Skeletal muscle tissue (tissue), 4 donors: ENCODE data around the gene STAG1. TPM values are rescaled to one million over a fixed set of nuclear protein-coding genes. Genes with fewer than 3 reads are reported as not detected.
"Not testable (repeated sequence)": the region's sequence is repeated elsewhere in the genome, so short reads cannot be mapped to it uniquely, and the experiment has no call there.

ENCODE experiments used
- H3K27ac ChIP-seq: one replicate; pipeline ENCODE4 v1.7.0; 2013; ENCODE audit warnings: mild to moderate bottlenecking, low read depth, low read length, inconsistent platforms
- H3K27me3 ChIP-seq, 3 donors: one replicate each; pipeline ENCODE4 v1.7.0; 2013; ENCODE audit warnings: low read length in 3 of 3; ENCODE audit not compliant: control insufficient read depth in 3 of 3, insufficient read depth in 3 of 3
- H3K36me3 ChIP-seq, 3 donors: one replicate each; pipeline ENCODE4 v1.7.0; 2013; ENCODE audit warnings: low read length in 3 of 3; ENCODE audit not compliant: control insufficient read depth in 3 of 3, insufficient read depth in 3 of 3
- H3K4me1 ChIP-seq, 3 donors: one replicate each; pipeline ENCODE4 v1.7.0; 2013; ENCODE audit warnings: low read length in 3 of 3, mild to moderate bottlenecking in 3 of 3; ENCODE audit not compliant: control insufficient read depth in 3 of 3, insufficient read depth in 3 of 3
- H3K4me3 ChIP-seq, 3 donors: one replicate each; pipeline ENCODE4 v1.7.0; 2013; ENCODE audit warnings: low read length in 3 of 3
- H3K9ac ChIP-seq, 3 donors: one replicate each; pipeline ENCODE4 v1.7.0; 2013; ENCODE audit warnings: low read length in 3 of 3, mild to moderate bottlenecking in 3 of 3, moderate library complexity in 2 of 3, low read depth in 1 of 3
- H3K9me3 ChIP-seq, 3 donors: one replicate each; pipeline ENCODE4 v1.7.0; 2013; ENCODE audit warnings: low read length in 3 of 3; ENCODE audit not compliant: control insufficient read depth in 3 of 3
- total RNA-seq: library from RNA; depleted of rRNA; stranded (reverse); fragments of >200 nt; gene quantifications from one replicate; pipeline ENCODE4 v1.2.3, GENCODE V29; 2014
- donor health status: Osteomylitis.

The STAG1 gene
- total RNA-seq, 1 donor from 2014 or later = 68.4 TPM

DNA sequence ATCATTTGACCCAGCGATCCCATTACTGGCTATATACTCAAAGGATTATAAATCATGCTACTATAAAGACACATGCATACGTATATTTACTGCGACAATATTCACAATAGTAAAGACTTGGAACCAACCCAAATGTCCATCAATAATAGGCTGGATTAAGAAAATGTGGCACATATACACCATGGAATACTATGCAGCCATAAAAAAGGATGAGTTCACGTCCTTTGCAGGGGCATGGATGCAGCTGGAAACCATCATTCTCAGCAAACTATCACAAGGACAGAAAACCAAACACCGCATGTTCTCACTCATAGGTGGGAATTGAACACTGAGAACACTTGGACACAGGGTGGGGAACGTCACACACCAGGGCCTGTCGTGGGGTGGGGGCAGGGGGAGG, 237.6 kb downstream of the STAG1 start:
- not testable (repeated sequence) for H3K36me3 ChIP-seq, H3K27ac ChIP-seq, H3K27me3 ChIP-seq, H3K9me3 ChIP-seq, H3K9ac ChIP-seq, H3K4me3 ChIP-seq, H3K4me1 ChIP-seq

DNA sequence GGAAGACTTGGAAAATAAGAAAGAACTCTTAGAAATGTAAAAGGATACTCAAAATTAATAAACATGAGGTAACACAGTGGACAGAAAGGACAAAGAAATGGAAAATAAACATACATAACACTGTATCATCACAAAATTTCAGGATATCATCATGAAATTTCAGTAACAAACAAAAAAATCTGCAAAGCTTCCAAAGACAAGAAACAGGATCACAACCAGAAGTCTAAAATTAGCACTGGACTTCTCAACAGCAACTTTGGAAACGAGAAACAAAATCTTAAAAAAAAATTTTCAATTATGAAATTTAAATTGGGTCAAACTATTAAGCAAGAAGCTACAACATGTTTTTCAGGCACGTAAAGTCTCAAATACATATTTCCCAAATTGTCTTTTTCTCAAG, 238.8 kb downstream of the STAG1 start:
- Histone ChIP-seq H3K9ac (no peak overlapping the region), H3K27ac (no peak overlapping the region), H3K4me1 (no peaks in the 10 kb centered on the region), H3K4me3 (no peak overlapping the region), H3K9me3 (no peaks in the 10 kb centered on the region), H3K27me3 (no peaks in the 10 kb centered on the region), H3K36me3 (no peaks in the 10 kb centered on the region)

DNA sequence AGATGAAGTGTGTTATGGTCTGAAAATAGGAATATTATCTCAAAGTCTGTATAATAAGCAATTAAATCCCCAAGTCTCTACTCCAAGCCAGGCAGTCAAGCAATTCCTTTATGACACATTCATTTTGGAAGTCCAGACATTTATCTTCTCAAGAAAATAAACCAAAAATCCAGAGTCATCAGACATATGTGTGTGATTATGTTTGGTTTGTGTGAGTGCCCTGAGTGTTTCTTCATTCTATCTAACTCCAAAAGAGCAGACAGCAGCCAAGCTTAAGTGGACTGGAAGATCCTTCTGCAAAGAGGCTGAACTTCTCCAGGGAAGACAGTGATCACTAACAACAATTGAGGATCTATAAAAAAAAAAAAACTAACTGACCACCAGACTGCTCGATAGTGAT, 239.8 kb downstream of the STAG1 start:
- no peak overlapping the region for H3K27ac ChIP-seq
- H3K9ac ChIP-seq = no peak overlapping the region
- no peaks in the 10 kb centered on the region for H3K27me3 ChIP-seq
- no peaks in the 10 kb centered on the region for H3K4me1 ChIP-seq
- no peaks in the 10 kb centered on the region for H3K9me3 ChIP-seq
- H3K36me3 ChIP-seq = no peaks in the 10 kb centered on the region
- no peak overlapping the region for H3K4me3 ChIP-seq

DNA sequence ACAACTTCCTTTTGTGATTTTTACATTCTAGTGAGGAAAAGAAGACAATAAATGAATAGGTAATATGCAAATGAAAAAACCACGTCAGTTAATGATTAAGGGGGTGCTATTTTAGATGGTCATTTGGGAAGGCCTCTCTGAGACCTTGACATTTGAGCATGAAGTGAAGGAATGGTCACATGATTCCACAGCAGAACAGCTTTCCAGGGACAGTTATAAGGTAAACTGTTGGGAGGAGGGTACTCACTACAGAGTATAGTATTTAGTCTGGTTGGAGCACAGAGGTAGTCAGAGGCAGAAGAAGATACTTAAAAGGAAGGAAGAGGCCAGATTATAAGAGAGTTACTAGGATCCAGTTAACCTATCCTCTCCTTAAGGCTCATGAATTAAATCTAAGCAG, 246.5 kb downstream of the STAG1 start:
- Histone ChIP-seq H3K9ac (no peak overlapping the region), H3K36me3 (no peaks in the 10 kb centered on the region), H3K27me3 (no peaks in the 10 kb centered on the region), H3K4me1 (no peaks in the 10 kb centered on the region), H3K27ac (no peak overlapping the region), H3K9me3 (no peaks in the 10 kb centered on the region), H3K4me3 (no peak overlapping the region)

DNA sequence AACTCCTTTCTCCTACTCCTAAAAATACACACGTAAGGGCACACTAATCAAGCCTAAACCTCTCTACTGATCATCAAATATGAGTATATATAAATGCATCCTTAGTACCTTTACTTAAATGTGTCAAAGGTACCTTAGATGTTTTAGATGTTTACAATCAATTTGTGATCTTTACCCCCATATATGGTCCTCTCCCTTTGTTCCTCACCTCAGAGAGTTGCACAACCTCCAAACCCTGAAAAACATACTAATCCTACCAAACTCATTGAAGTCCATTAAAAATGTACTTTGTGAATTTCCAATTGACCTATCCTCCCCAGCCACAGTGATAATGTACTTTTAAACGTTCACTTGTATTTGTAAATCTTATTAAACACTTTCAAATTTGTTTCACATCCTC, 249.1 kb downstream of the STAG1 start:
- H3K4me3 ChIP-seq = no peak overlapping the region
- no peaks in the 10 kb centered on the region for H3K27me3 ChIP-seq
- no peak overlapping the region for H3K9ac ChIP-seq
- H3K27ac ChIP-seq = no peak overlapping the region
- no peaks in the 10 kb centered on the region for H3K36me3 ChIP-seq
- H3K9me3 ChIP-seq = no peaks in the 10 kb centered on the region
- no peaks in the 10 kb centered on the region for H3K4me1 ChIP-seq

DNA sequence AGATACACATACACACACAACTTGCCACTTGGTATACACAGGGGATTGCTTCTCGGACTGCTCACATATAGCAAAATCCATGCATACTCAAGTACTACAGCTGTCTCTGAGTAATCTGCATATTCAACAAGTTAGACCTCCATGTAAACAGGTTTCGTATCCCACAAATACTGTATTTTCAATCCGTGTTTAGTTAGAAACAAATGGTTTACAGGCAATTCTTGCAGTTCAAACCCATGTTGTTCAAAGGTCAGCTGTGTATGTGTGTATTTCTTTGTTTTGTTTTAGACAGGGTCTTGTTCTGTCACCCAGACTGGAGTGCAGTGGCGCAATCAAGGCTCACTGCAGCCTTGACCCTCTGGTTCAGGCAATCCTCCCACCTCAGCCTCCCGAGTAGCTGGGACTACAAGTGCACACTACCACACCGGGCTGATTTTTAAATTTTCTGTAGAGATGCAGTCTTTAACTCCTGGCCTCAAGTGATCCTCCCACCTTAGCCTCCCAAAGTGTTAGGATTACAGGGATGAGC, 253.2 kb downstream of the STAG1 start:
- Histone ChIP-seq H3K9ac (no peak overlapping the region), H3K27me3 (no peaks in the 10 kb centered on the region), H3K4me3 (no peak overlapping the region), H3K4me1 (no peaks in the 10 kb centered on the region), H3K9me3 (no peaks in the 10 kb centered on the region), H3K27ac (no peak overlapping the region), H3K36me3 (no peaks in the 10 kb centered on the region)

DNA sequence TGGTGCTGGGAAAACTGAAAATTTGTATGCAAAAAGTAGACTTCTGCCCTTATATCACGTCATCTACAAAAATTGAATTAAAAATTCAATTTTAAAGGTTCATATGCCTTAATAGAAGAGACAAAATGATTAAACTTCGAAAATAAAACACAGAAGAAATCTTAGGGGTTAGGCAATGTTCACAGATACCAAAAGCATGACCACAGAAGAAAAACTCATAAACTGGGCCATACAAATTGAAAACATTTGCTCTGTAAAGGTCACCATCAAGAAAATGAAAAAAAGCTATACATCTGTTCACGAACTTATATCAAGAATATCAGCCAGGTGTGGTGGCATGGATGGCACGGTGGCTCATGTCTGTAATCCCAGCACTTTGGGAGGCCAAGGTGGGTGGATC, 257.0 kb downstream of the STAG1 start:
- H3K4me1 ChIP-seq = no peaks in the 10 kb centered on the region
- no peaks in the 10 kb centered on the region for H3K9me3 ChIP-seq
- H3K36me3 ChIP-seq = peaks cover 0 to 2% (median 0%) of the 10 kb centered on the region in 3 donors
- no peak overlapping the region for H3K4me3 ChIP-seq
- H3K27ac ChIP-seq = no peak overlapping the region
- no peaks in the 10 kb centered on the region for H3K27me3 ChIP-seq
- no peak overlapping the region for H3K9ac ChIP-seq

DNA sequence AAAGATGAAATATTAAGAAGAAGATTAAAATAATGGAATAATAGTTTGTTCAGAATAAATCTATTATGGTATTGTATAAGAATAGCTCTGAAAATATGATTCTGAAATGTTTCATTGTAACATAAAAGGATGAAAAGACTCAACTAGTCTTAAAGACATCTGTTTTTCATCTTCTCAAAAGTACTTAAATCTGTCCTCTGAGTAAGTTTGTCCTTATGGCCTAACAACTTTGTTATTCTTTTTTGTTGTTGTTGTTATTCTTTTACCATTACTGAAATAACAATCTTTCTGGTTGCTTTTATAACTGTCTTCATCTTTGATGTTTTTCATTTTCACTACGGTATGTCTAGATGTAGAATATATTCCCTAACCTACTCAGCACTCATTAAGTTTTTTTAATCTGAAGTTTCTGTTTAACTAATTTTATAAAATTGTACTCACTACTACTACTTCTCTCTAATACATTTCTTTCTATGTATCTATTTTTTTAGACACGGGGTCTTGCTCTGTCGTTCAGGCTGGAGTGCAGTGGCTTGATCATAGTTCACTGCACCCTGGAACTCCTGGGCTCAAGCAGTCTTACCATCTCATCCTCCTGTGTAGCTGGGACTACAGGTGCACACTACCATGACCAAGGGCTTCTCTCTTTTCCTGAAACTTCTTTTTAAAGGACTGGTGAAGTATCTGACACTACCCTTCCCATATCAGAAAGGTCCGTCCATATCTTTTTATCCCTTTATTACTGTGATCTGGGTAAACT, 261.4 kb downstream of the STAG1 start:
- Histone ChIP-seq H3K4me1 (no peaks in the 10 kb centered on the region), H3K4me3 (no peak overlapping the region), H3K36me3 (peaks cover 0 to 9% (median 0%) of the 10 kb centered on the region in 3 donors), H3K27me3 (no peaks in the 10 kb centered on the region), H3K27ac (no peak overlapping the region), H3K9ac (no peak overlapping the region), H3K9me3 (no peaks in the 10 kb centered on the region)

DNA sequence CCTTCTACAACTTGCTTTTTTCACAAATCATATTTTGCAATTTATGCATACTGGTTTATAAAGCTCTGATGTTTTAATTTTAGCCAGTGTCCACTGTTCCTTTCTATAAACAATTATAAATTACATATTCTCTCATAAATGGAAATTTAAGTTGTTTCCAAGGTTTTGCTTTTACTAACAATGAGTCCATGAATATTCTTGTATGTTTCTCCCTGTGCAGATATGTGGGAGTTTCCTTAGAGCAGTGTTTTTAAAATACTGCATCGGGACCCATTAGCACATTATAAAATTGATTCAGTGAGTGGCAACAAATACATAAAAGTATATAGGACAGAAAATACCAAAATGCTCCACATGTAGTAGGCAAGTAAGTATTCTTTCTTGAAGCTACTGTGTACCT, 266.4 kb downstream of the STAG1 start:
- no peaks in the 10 kb centered on the region for H3K4me1 ChIP-seq
- H3K9me3 ChIP-seq = no peaks in the 10 kb centered on the region
- H3K27me3 ChIP-seq = no peaks in the 10 kb centered on the region
- H3K27ac ChIP-seq = no peak overlapping the region
- peaks cover 0 to 7% (median 0%) of the 10 kb centered on the region in 3 donors for H3K36me3 ChIP-seq
- H3K9ac ChIP-seq = no peak overlapping the region
- no peak overlapping the region for H3K4me3 ChIP-seq

DNA sequence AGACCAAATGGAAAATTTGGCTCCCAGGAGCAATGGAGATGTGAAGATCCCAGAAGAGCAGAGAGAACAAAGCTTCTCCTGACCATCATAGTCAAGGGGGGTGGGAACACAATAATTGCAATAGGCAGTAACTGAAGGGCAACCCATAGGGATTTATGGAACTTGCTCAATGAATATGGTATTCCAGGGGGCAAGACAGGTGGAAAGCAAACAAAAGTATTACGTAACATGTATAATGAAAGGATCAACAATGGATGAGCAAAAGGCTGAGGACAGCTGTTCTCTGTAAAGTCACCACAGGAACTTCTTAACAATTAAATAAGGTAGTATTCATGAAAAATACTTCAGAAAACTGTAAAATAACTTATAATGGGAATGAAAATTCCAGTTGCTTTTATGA, 275.9 kb downstream of the STAG1 start:
- Histone ChIP-seq H3K4me3 (no peak overlapping the region), H3K4me1 (no peaks in the 10 kb centered on the region), H3K9me3 (no peaks in the 10 kb centered on the region), H3K9ac (no peak overlapping the region), H3K36me3 (peaks cover 0 to 15% (median 14%) of the 10 kb centered on the region in 3 donors), H3K27me3 (no peaks in the 10 kb centered on the region), H3K27ac (no peak overlapping the region)
